Stomach (tissue), 9 donors: Measurements from ENCODE around the gene MUC5B. TPM values are rescaled to one million over a fixed set of nuclear protein-coding genes. Genes with fewer than 3 reads are reported as not detected.
A peak's percentile ranks its signal among the peaks of the same experiment; 100 is the strongest.

Experiments
- DNase-seq, 2 donors: peaks; one replicate each; pipeline versions ENCODE4 v3.0.0 to v3.0.0-alpha.2; 2013 to 2019
- H3K27ac ChIP-seq, 5 donors: fragments of 200-600 bp in 4 of 5; sonication (generic) in 4 of 5; one replicate each; pipeline ENCODE4 v1.5.1; 2013 to 2019; ENCODE audit warnings: mild to moderate bottlenecking in 1 of 5, moderate library complexity in 1 of 5
- H3K27me3 ChIP-seq, 3 donors: fragments of 200-600 bp; sonication (generic); one replicate each; pipeline ENCODE4 v1.5.1; 2017 to 2019; ENCODE audit warnings: mixed run types in 1 of 3
- H3K36me3 ChIP-seq, 4 donors: fragments of 200-600 bp; sonication (generic); 1 replicate in 3 of 4; 2 replicates in 1 of 4; pipeline ENCODE4 v1.5.1; 2016 to 2019
- H3K4me1 ChIP-seq, 4 donors: fragments of 200-600 bp; sonication (generic); one replicate each; pipeline ENCODE4 v1.5.1; 2016 to 2019
- H3K4me3 ChIP-seq, 4 donors: fragments of 200-600 bp; sonication (generic) in 3 of 4; one replicate each; pipeline ENCODE4 v1.5.1; 2016 to 2019; ENCODE audit warnings: mild to moderate bottlenecking in 1 of 4
- H3K9me3 ChIP-seq, 4 donors: fragments of 200-600 bp; sonication (generic); one replicate each; pipeline ENCODE4 v1.5.1; 2016 to 2019
- CTCF ChIP-seq, 7 experiments: fragments of 450-650 bp in 4 of 7; fragments of 200-600 bp in 3 of 7; sonication (generic) in 3 of 7; IDR thresholded peaks; one replicate each; pipeline ENCODE4 v1.5.1; 2016 to 2019; ENCODE audit warnings: antibody characterized with exemption in 7 of 7, control low read depth in 2 of 7, mild to moderate bottlenecking in 1 of 7
- EP300 ChIP-seq: sonication (generic); formaldehyde crosslinking; IDR thresholded peaks from one replicate; pipeline ENCODE4 v1.6.1; 2017; ENCODE audit warnings: antibody characterized with exemption
- POLR2A ChIP-seq, 4 donors: fragments of 450-650 bp; IDR thresholded peaks; one replicate each; pipeline ENCODE4 v1.6.1; 2016; ENCODE audit warnings: antibody characterized with exemption in 4 of 4, control low read depth in 2 of 4, mild to moderate bottlenecking in 1 of 4, moderate library complexity in 1 of 4
- POLR2AphosphoS5 ChIP-seq, 3 donors: sonication (generic); formaldehyde crosslinking; IDR thresholded peaks; one replicate each; pipeline ENCODE4 v1.6.1; 2016; ENCODE audit warnings: antibody characterized with exemption in 3 of 3
- WGBS, 5 donors: extraction: QIAGEN DNeasy Blood & Tissue Kit in 3 of 5; methylation state at CpG; one replicate each; pipeline versions ENCODE4 v1.1.5 to v1.1.7; 2013 to 2018; 5-methylcytosine and 5-hydroxymethylcytosine counted together
- intact Hi-C: fragments of 100-400 bp; cut with DNase I; formaldehyde crosslinking; loops from one replicate; pipeline ENCODE4 v1.15.1; 2023; ENCODE audit warnings: low total_unique reads
- polyA plus RNA-seq, 3 donors: library from polyadenylated mRNA; stranded (reverse); fragments of 200-250 nt; gene quantifications; one replicate each; pipeline ENCODE4 v1.2.3, GENCODE V29; 2013
- total RNA-seq, 5 donors: library from RNA; depleted of rRNA; stranded (reverse); fragments of >200 nt; gene quantifications; one replicate each; pipeline versions ENCODE4 v1.1.0 to v1.2.3, GENCODE V29; 2014 to 2016
- donor health status: healthy with polysubstance abuse.
- donor health status: Bipolar disorder and iron deficiency.
- donor health status: healthy.

Gene MUC5B
- total and polyA plus RNA-seq, 8 donors = under 0.01 to 516 (median 6.6) TPM

- WGBS, 5 donors = 85 to 93% (median 88%) methylated on average over 13 to 22 of the region's 22 CpGs
- peaks cover 34 to 67% (median 60%) of the 10 kb centered on the region in 4 donors for H3K36me3 ChIP-seq
- no peak for DNase-seq
- no peak overlapping the region for H3K4me3 ChIP-seq
- no peak overlapping the region for H3K27ac ChIP-seq
- peaks cover 31 to 38% (median 34%) of the 10 kb centered on the region in 4 donors for H3K4me1 ChIP-seq
- no peaks in the 10 kb centered on the region for H3K27me3 ChIP-seq
- no peak for TF ChIP-seq CTCF (IDR thresholded peaks at IDR 0.05)
- TF ChIP-seq EP300 = no peak
- TF ChIP-seq POLR2AphosphoS5 (IDR thresholded peaks at IDR 0.05) = no peak
- TF ChIP-seq POLR2A (IDR thresholded peaks at IDR 0.05) = no peak
- intact Hi-C loops = loop anchor here (10.0 kb wide), 1 partner anchor 220 kb away; no protein-coding TSS in a partner anchor
- no peaks in the 10 kb centered on the region for H3K9me3 ChIP-seq
These were observed 72.2 kb downstream of the MUC5B start for GRCh38 chr11:1295086-1295485.

GRCh38 chr11:1295591-1295990 is 72.7 kb downstream of the MUC5B start:
- no peaks in the 10 kb centered on the region for H3K27me3 ChIP-seq
- no peak overlapping the region for H3K4me3 ChIP-seq
- H3K9me3 ChIP-seq = no peaks in the 10 kb centered on the region
- no peak for TF ChIP-seq EP300
- no peak for TF ChIP-seq POLR2AphosphoS5 (IDR thresholded peaks at IDR 0.05)
- no peak for TF ChIP-seq POLR2A (IDR thresholded peaks at IDR 0.05)
- TF ChIP-seq CTCF (IDR thresholded peaks at IDR 0.05) = no peak
- peaks cover 33 to 43% (median 39%) of the 10 kb centered on the region in 4 donors for H3K4me1 ChIP-seq
- DNase-seq = no peak
- H3K36me3 ChIP-seq = peaks cover 29 to 62% (median 55%) of the 10 kb centered on the region in 4 donors
- intact Hi-C loops = loop anchor here (10.0 kb wide), 1 partner anchor 219 kb away; no protein-coding TSS in a partner anchor
- WGBS, 5 donors = 91 to 97% (median 95%) methylated on average over 13 to 23 of the region's 23 CpGs
- H3K27ac ChIP-seq = no peak overlapping the region

DNA sequence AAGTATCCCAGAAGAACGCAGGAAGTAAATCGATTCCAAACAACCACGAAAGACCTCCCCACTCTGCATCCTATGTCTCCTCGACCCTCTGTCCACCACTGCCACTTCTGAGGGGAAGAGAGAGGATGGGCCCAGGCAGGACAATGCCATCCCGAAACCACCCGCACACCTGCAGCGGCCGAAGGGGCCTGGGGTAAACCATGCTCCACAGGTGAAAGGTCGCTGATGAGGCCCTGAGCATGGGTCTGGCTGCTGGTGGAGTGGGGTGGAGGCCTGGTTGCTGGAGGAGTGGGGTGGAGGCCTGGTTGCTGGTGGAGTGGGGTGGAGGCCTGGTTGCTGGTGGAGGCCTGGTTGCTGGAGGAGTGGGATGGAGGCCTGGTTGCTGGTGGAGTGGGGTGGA is 73.4 kb downstream of the MUC5B start:
- TF ChIP-seq POLR2A (IDR thresholded peaks at IDR 0.05) = no peak
- no peak for DNase-seq
- H3K36me3 ChIP-seq = peaks cover 27 to 55% (median 48%) of the 10 kb centered on the region in 4 donors

GRCh38 chr11:1297011-1297575 is 74.2 kb downstream of the MUC5B start:
- intact Hi-C loops = loop anchor here (10.0 kb wide), 1 partner anchor 218 kb away; no protein-coding TSS in a partner anchor

More for the DNA sequence above, 73.4 kb downstream of the MUC5B start:
- H3K27ac ChIP-seq = no peak overlapping the region
- H3K4me3 ChIP-seq = no peak overlapping the region
- intact Hi-C loops = loop anchor here (10.0 kb wide), 1 partner anchor 219 kb away; no protein-coding TSS in a partner anchor
- no peaks in the 10 kb centered on the region for H3K9me3 ChIP-seq
- H3K27me3 ChIP-seq = no peaks in the 10 kb centered on the region
- peaks cover 36 to 50% (median 44%) of the 10 kb centered on the region in 4 donors for H3K4me1 ChIP-seq
- WGBS, 5 donors = 86 to 99% (median 95%) methylated on average over 9 of the region's 9 CpGs

More at GRCh38 chr11:1297011-1297575, 74.2 kb downstream of the MUC5B start:
- peak overlapping the region; percentile 10 to 96 (median 51) for H3K27ac ChIP-seq
- peaks cover 38 to 57% (median 51%) of the 10 kb centered on the region in 4 donors for H3K4me1 ChIP-seq
- H3K36me3 ChIP-seq = peaks cover 26 to 48% (median 44%) of the 10 kb centered on the region in 4 donors
- H3K27me3 ChIP-seq = no peaks in the 10 kb centered on the region
- 63 to 84% (median 76%) methylated on average over 10 to 25 of the region's 25 CpGs for WGBS, 5 donors
- no peaks in the 10 kb centered on the region for H3K9me3 ChIP-seq
- DNase-seq = peak in 1 of 2 donors; percentile 69
- no peak overlapping the region for H3K4me3 ChIP-seq
- no peak for TF ChIP-seq POLR2A (IDR thresholded peaks at IDR 0.05)
- no peak for TF ChIP-seq EP300
- TF ChIP-seq CTCF (IDR thresholded peaks at IDR 0.05) = no peak
- TF ChIP-seq POLR2AphosphoS5 (IDR thresholded peaks at IDR 0.05) = no peak
